Measurements from ENCODE around the gene PEX14. TPM values are rescaled to one million over a fixed set of nuclear protein-coding genes. Genes with fewer than 3 reads are reported as not detected.
"Not testable (repeated sequence)": the region's sequence is repeated elsewhere in the genome, so short reads cannot be mapped to it uniquely, and the experiment has no call there.

Gene PEX14, protein sequence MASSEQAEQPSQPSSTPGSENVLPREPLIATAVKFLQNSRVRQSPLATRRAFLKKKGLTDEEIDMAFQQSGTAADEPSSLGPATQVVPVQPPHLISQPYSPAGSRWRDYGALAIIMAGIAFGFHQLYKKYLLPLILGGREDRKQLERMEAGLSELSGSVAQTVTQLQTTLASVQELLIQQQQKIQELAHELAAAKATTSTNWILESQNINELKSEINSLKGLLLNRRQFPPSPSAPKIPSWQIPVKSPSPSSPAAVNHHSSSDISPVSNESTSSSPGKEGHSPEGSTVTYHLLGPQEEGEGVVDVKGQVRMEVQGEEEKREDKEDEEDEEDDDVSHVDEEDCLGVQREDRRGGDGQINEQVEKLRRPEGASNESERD
- 24.9 and 27.4 TPM in 2 replicates for total RNA-seq

DNA sequence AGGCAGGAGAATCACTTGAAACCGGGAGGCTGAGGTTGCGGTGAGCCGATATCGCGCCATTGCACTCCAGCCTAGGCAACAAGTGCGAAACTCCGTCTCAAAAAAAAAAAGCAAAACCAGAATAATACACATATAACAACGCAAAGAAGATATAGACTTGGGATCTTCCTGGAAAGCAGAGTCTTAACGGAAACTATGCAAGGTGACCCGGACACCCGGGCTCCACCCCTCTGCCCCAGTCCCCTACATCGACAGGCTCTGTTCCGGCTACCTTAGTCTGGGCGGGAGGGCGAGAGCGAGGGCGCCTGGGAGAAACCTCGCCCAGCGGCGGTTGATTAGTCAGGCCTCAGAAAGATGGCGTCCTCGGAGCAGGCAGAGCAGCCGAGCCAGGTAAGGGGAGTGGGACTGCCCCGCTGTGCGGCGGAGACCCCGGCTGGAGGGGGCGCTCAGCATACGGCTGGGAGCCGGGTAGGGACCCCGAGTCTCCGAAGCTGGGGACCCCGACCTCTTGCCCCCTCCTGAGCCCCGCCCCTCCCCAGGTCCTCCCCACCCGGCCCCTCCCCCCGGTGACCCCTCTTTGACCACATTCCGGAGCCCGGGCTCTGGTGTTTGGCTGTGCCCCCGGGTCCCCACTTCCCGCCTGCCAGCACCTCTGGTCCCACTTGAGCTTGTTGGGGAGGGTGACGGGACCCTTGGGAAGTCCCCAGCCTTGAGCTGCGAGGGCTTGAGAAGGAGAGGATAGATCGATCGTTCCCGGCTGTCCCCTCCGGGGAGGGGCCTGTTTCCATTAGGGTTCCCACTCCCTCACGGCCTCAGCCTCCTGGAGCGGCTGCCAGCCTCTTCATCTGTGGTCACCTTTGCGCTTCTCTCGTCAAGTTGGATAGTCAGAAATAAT lies at the start of gene PEX14:
PEX14 (plus strand) TSS at position 338 of the 895 bp plus-strand sequence; CDS start at position 355, 17 bp downstream.
- DNase-seq (ENCODE audit: low read depth), result peak; percentile 47
- TF ChIP-seq, protein P1, sequence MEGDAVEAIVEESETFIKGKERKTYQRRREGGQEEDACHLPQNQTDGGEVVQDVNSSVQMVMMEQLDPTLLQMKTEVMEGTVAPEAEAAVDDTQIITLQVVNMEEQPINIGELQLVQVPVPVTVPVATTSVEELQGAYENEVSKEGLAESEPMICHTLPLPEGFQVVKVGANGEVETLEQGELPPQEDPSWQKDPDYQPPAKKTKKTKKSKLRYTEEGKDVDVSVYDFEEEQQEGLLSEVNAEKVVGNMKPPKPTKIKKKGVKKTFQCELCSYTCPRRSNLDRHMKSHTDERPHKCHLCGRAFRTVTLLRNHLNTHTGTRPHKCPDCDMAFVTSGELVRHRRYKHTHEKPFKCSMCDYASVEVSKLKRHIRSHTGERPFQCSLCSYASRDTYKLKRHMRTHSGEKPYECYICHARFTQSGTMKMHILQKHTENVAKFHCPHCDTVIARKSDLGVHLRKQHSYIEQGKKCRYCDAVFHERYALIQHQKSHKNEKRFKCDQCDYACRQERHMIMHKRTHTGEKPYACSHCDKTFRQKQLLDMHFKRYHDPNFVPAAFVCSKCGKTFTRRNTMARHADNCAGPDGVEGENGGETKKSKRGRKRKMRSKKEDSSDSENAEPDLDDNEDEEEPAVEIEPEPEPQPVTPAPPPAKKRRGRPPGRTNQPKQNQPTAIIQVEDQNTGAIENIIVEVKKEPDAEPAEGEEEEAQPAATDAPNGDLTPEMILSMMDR (IDR thresholded peaks at IDR 0.05; ENCODE audit: insufficient read depth, low read length, poor library complexity, severe bottlenecking), result no peak
- H3K27me3 ChIP-seq (ENCODE audit: control insufficient read depth, insufficient read depth, low read length), result no peaks in the 10 kb centered on the region
- H3K36me3 ChIP-seq (ENCODE audit: control insufficient read depth, insufficient read depth, low read length), result no peaks in the 10 kb centered on the region
- H3K4me3 ChIP-seq (ENCODE audit: low read depth, low read length), result peak within 1 kb of the TSS; percentile 80

GRCh38 chr1:10425826-10426534 lies 48.8 kb upstream of the PEX14 start:
- not testable (repeated sequence) for DNase-seq (ENCODE audit: low read depth); H3K36me3 ChIP-seq (ENCODE audit: control insufficient read depth, insufficient read depth, low read length); H3K27me3 ChIP-seq (ENCODE audit: control insufficient read depth, insufficient read depth, low read length); H3K4me3 ChIP-seq (ENCODE audit: low read depth, low read length)

GRCh38 chr1:10426535-10426848 lies 48.3 kb upstream of the PEX14 start:
- not testable (repeated sequence) for H3K27me3 ChIP-seq (ENCODE audit: control insufficient read depth, insufficient read depth, low read length); H3K36me3 ChIP-seq (ENCODE audit: control insufficient read depth, insufficient read depth, low read length); DNase-seq (ENCODE audit: low read depth); H3K4me3 ChIP-seq (ENCODE audit: low read depth, low read length)

DNA sequence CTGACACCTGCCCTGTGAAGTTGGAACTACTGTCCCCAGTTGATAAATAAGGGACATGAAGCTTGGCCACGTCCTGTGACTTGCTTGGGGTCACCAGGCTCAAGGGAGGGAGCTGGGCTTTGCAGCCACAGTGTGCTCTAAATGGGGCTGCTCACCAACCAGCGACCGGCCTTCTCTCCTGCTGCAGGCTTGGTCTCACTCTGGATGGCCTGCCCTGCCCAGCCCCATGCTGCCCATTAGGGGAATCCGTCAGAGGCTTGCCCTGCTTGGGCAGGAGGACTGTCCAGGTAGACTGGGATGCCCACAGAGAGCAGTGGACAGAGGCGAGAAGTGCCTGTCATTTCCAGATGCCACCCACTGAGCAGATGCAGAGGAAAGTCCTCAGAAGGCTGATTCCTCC lies 45.8 kb upstream of the PEX14 start:
- TF ChIP-seq, protein P1 (IDR thresholded peaks at IDR 0.05; ENCODE audit: insufficient read depth, low read length, poor library complexity, severe bottlenecking), result no peak
- H3K4me3 ChIP-seq (ENCODE audit: low read depth, low read length), result no peak overlapping the region
- H3K27me3 ChIP-seq (ENCODE audit: control insufficient read depth, insufficient read depth, low read length), result no peaks in the 10 kb centered on the region
- H3K36me3 ChIP-seq (ENCODE audit: control insufficient read depth, insufficient read depth, low read length), result no peaks in the 10 kb centered on the region
- DNase-seq (ENCODE audit: low read depth), result no peak

GRCh38 chr1:10429868-10430215 lies 44.9 kb upstream of the PEX14 start:
- Histone ChIP-seq H3K27me3 (ENCODE audit: control insufficient read depth, insufficient read depth, low read length) (no peaks in the 10 kb centered on the region), H3K4me3 (ENCODE audit: low read depth, low read length) (peak overlapping the region; percentile 68), H3K36me3 (ENCODE audit: control insufficient read depth, insufficient read depth, low read length) (no peaks in the 10 kb centered on the region)
- TF ChIP-seq, protein P1 (IDR thresholded peaks at IDR 0.05; ENCODE audit: insufficient read depth, low read length, poor library complexity, severe bottlenecking), result no peak
- DNase-seq (ENCODE audit: low read depth), result no peak

DNA sequence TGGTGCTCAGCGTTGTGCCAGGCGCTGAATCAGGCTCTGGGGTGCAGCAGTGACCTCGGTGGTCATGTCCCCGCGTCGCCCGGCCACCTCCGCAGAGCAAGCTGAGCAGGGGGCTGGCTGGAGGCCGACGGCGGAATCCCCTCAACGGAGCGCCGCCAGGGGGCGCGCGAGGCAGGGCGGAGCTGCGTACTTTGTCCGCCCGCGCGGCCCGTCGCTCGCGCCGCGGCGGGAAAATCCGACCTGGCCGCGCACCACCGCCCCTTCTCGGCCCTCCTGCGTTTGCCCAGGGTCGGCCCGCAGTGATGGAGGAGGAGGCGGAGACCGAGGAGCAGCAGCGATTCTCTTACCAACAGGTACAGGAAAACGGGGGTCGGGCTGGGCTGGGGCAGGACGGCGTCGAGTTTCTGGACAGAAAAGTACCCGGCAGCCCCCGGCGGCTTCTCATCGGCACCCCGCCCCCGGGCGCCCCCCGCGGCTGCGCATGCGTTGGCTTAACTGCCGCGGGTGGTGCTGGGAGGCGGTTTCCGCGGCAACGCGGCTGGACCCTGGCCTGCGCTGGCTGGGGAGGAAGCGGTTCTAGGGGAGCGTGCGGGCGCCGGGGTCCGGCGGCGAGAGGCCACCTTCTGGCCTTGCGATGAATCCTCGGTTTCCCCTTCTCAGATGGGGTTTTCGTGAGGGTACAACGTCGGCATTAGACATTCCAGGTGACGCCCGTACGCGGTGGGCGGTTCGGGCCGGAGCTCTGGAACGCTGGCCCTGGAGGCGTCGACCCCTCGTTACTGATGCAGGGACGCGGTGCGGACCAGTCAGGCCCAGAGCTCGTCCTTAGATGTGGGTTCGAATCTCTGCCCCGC lies 44.3 kb upstream of the PEX14 start, which contains the start of gene CENPS:
CENPS (plus strand) TSS at position 218 of the 854 bp plus-strand sequence; CDS start at position 303, 85 bp downstream.
- Histone ChIP-seq H3K36me3 (ENCODE audit: control insufficient read depth, insufficient read depth, low read length) (no peaks in the 10 kb centered on the region), H3K4me3 (ENCODE audit: low read depth, low read length) (peak within 1 kb of the TSS; percentile 68), H3K27me3 (ENCODE audit: control insufficient read depth, insufficient read depth, low read length) (no peaks in the 10 kb centered on the region)
- peak; percentile 48 for DNase-seq (ENCODE audit: low read depth)
- TF ChIP-seq, protein P1 (IDR thresholded peaks at IDR 0.05; ENCODE audit: insufficient read depth, low read length, poor library complexity, severe bottlenecking), result peak; percentile 69
